Upper lobe of left lung (tissue), 6 donors: Measurements from ENCODE around the gene UNC13C. TPM values are rescaled to one million over a fixed set of nuclear protein-coding genes. Genes with fewer than 3 reads are reported as not detected.

Experiments
- ATAC-seq, 2 donors: fragments of 200-7000 bp; cut with Tn5 transposase; one replicate each; pipeline ENCODE4 v1.9.1; 2022; ENCODE audit warnings: mild to moderate bottlenecking in 2 of 2, moderate library complexity in 2 of 2; ENCODE audit not compliant: low FRiP score in 2 of 2
- DNase-seq, 2 donors: peaks; one replicate each; pipeline ENCODE4 v3.0.0-alpha.2; 2019 to 2020
- H3K27ac ChIP-seq, 4 donors: fragments of 200-600 bp; sonication (generic); one replicate each; pipeline ENCODE4 v1.5.1; 2016 to 2019
- H3K27me3 ChIP-seq, 4 donors: fragments of 200-600 bp; sonication (generic); one replicate each; pipeline ENCODE4 v1.5.1; 2017 to 2019
- H3K36me3 ChIP-seq, 4 donors: fragments of 200-600 bp; sonication (generic); one replicate each; pipeline ENCODE4 v1.5.1; 2016 to 2019
- H3K4me1 ChIP-seq, 4 donors: fragments of 200-600 bp; sonication (generic); one replicate each; pipeline ENCODE4 v1.5.1; 2018 to 2019
- H3K4me3 ChIP-seq, 4 donors: fragments of 200-600 bp; sonication (generic); one replicate each; pipeline ENCODE4 v1.5.1; 2017 to 2019; ENCODE audit warnings: mild to moderate bottlenecking in 2 of 4, moderate library complexity in 1 of 4
- H3K9me3 ChIP-seq, 4 donors: fragments of 200-600 bp; sonication (generic); one replicate each; pipeline ENCODE4 v1.5.1; 2018 to 2019
- EP300 ChIP-seq, 4 donors: sonication (generic); formaldehyde crosslinking; IDR thresholded peaks; one replicate each; pipeline ENCODE4 v1.5.1; 2017; ENCODE audit warnings: antibody characterized with exemption in 4 of 4, control low read depth in 2 of 4
- POLR2A ChIP-seq, 4 donors: fragments of 450-650 bp; IDR thresholded peaks; one replicate each; pipeline ENCODE4 v1.5.1; 2016 to 2017; ENCODE audit warnings: antibody characterized with exemption in 4 of 4, mild to moderate bottlenecking in 2 of 4
- POLR2AphosphoS5 ChIP-seq, 2 donors: sonication (generic); formaldehyde crosslinking; IDR thresholded peaks; one replicate each; pipeline ENCODE4 v1.5.1; 2017; ENCODE audit warnings: antibody characterized with exemption in 2 of 2
- WGBS, 2 donors: methylation state at CpG; one replicate each; pipeline ENCODE4 v1.1.5; 2017 to 2018; 5-methylcytosine and 5-hydroxymethylcytosine counted together
- total RNA-seq, 6 donors: library from RNA; depleted of rRNA in 4 of 6; stranded (reverse); fragments of >200 nt in 4 of 6; gene quantifications; one replicate each; pipeline versions ENCODE4 v1.1.0 to v1.2.1, GENCODE V29; 2016 to 2021
- TF ChIP-seq, protein P1 (sequence below), 6 experiments: fragments of 450-650 bp in 4 of 6; fragments of 200-600 bp in 2 of 6; sonication (generic) in 2 of 6; IDR thresholded peaks; one replicate each; pipeline ENCODE4 v1.5.1; 2016 to 2019; ENCODE audit warnings: antibody characterized with exemption in 6 of 6
- donor health status: DM: no; HTN: no; CAD: no; lungs with moderate emphysema.
- donor health status: DM: no; HTN: yes; CAD: no; lungs with severe emphysema.

UNC13C gene
- total RNA-seq, 6 donors from 2014 or later = 0.07 to 1.0 (median 0.34) TPM

DNA sequence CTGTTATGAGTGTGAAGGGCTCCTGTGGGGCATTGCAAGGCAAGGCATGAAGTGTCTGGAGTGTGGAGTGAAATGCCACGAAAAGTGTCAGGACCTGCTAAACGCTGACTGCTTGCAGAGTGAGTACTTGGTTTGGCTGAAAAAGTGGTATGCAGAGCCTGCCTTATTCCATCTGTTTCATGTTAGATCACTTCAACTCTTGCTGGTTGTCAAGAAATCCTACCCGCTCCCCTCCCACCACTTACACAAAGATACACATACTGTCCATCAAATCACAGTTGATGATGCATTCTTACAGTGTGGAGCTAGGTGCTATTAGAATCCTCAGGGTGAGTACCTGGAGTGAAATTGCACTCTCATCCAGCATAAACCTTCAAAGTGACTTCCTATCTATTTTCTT is 272.1 kb downstream of the UNC13C start:
- H3K4me1 ChIP-seq = no peaks in the 10 kb centered on the region
- DNase-seq (no peak), ATAC-seq (no peak)
- WGBS, 2 donors = 61 to 65% methylated on average over 3 of the region's 3 CpGs
- H3K4me3 ChIP-seq = no peak overlapping the region
- H3K27ac ChIP-seq = no peak overlapping the region
- TF ChIP-seq EP300 (IDR thresholded peaks at IDR 0.05) = no peak
- TF ChIP-seq, protein P1, sequence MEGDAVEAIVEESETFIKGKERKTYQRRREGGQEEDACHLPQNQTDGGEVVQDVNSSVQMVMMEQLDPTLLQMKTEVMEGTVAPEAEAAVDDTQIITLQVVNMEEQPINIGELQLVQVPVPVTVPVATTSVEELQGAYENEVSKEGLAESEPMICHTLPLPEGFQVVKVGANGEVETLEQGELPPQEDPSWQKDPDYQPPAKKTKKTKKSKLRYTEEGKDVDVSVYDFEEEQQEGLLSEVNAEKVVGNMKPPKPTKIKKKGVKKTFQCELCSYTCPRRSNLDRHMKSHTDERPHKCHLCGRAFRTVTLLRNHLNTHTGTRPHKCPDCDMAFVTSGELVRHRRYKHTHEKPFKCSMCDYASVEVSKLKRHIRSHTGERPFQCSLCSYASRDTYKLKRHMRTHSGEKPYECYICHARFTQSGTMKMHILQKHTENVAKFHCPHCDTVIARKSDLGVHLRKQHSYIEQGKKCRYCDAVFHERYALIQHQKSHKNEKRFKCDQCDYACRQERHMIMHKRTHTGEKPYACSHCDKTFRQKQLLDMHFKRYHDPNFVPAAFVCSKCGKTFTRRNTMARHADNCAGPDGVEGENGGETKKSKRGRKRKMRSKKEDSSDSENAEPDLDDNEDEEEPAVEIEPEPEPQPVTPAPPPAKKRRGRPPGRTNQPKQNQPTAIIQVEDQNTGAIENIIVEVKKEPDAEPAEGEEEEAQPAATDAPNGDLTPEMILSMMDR (IDR thresholded peaks at IDR 0.05) = no peak
- H3K36me3 ChIP-seq = no peaks in the 10 kb centered on the region
- no peaks in the 10 kb centered on the region for H3K27me3 ChIP-seq
- H3K9me3 ChIP-seq = no peaks in the 10 kb centered on the region

DNA sequence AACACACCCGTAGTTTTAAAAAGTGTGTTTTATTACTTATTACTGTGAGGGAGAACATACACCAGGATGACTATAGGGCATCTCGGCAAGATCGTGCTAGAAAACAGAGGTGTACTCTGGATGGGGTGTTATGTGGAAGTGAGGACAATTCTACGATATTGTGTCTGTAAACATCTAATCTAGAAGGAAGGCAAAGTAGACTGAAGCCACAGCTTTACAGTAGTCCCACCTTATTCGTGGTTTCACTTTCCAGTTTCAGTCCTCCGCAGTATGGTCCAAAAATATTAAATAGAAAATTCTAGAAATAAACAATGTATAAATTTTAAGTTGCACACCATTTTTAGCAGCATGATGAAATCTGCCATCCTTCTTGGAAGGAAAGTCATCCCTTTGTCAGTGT is 277.9 kb downstream of the UNC13C start:
- Histone ChIP-seq H3K27ac (no peak overlapping the region), H3K4me1 (no peaks in the 10 kb centered on the region), H3K36me3 (no peaks in the 10 kb centered on the region), H3K4me3 (no peak overlapping the region), H3K27me3 (no peaks in the 10 kb centered on the region), H3K9me3 (no peaks in the 10 kb centered on the region)
- no peak for ATAC-seq
- TF ChIP-seq, protein P1 (IDR thresholded peaks at IDR 0.05) = no peak
- TF ChIP-seq EP300 (IDR thresholded peaks at IDR 0.05) = no peak
- no peak for TF ChIP-seq POLR2A (IDR thresholded peaks at IDR 0.05)
- TF ChIP-seq POLR2AphosphoS5 (IDR thresholded peaks at IDR 0.05) = no peak
- WGBS, 2 donors = 91 to 94% methylated on average over 6 of the region's 6 CpGs
- no peak for DNase-seq

DNA sequence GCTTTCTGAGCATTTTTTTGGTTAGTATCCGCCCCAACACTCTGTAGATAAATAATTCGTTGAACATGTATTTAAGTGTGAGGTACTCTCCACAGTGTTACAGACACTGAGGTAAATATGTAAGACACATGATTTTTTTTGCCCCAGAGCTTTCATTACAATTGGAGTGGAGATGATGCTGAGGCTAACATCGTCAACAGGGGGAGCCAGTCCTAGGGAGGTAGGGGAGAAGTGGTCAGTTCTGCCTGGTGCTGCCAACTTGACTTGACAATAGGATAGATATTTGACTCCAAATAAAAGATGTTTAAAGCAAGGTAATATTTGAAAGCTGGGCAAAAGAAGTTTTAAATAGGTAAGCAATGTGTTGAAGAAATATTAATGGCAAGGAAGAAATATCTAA is 295.7 kb downstream of the UNC13C start:
- Histone ChIP-seq H3K4me1 (no peaks in the 10 kb centered on the region), H3K27me3 (no peaks in the 10 kb centered on the region), H3K36me3 (no peaks in the 10 kb centered on the region), H3K27ac (no peak overlapping the region), H3K4me3 (no peak overlapping the region), H3K9me3 (no peaks in the 10 kb centered on the region)
- 46 to 61% methylated on average over 3 of the region's 3 CpGs for WGBS, 2 donors
- DNase-seq = no peak
- TF ChIP-seq, protein P1 (IDR thresholded peaks at IDR 0.05) = no peak
- no peak for TF ChIP-seq POLR2AphosphoS5 (IDR thresholded peaks at IDR 0.05)
- TF ChIP-seq EP300 (IDR thresholded peaks at IDR 0.05) = no peak
- TF ChIP-seq POLR2A (IDR thresholded peaks at IDR 0.05) = no peak
- no peak for ATAC-seq

DNA sequence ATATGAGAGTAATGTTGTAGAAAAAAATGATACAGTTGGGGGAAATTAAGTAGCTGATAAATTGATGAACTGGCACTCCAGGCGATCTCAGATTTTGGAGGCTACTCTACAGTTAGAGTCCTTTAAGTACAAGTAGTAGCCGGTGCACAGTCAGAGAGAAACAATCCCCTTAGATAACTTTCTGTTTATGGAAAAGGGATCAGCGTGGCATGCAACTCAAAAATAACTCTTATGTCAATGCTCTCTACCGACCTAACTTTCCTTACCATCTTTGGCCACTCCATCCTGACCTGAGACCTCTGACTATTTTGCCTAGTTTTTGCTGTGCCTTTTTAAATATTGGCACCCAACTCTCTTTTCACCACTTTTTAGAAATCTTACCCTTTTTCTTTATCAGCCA is 299.6 kb downstream of the UNC13C start:
- H3K27ac ChIP-seq = no peak overlapping the region
- no peak overlapping the region for H3K4me3 ChIP-seq
- ATAC-seq (no peak), DNase-seq (no peak)
- TF ChIP-seq POLR2AphosphoS5 (IDR thresholded peaks at IDR 0.05) = no peak
- TF ChIP-seq, protein P1 (IDR thresholded peaks at IDR 0.05) = no peak
- TF ChIP-seq POLR2A (IDR thresholded peaks at IDR 0.05) = no peak
- no peak for TF ChIP-seq EP300 (IDR thresholded peaks at IDR 0.05)
- H3K4me1 ChIP-seq = no peaks in the 10 kb centered on the region
- 74 to 81% methylated on average over 4 of the region's 4 CpGs for WGBS, 2 donors
- no peaks in the 10 kb centered on the region for H3K36me3 ChIP-seq
- no peaks in the 10 kb centered on the region for H3K9me3 ChIP-seq
- H3K27me3 ChIP-seq = no peaks in the 10 kb centered on the region

DNA sequence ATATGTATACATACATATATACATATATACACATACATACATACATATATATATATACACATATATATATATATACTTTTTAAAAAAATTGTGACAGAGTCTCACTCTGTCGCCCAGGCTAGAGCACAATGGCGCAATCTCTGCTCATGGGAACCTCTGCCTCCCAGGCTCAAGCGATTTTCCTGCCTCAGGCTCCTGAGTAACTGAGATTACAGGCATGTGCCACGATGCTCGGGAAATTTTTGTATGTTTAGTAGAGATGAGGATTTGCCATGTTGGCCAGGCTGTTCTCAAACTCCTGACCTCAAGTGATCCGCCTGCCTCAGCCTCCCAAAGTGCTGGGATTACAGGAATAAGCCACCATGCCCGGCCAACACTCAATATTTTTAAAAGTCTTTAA is 302.5 kb downstream of the UNC13C start:
- TF ChIP-seq EP300 (IDR thresholded peaks at IDR 0.05) (no peak), POLR2AphosphoS5 (IDR thresholded peaks at IDR 0.05) (no peak), POLR2A (IDR thresholded peaks at IDR 0.05) (no peak)
- TF ChIP-seq, protein P1 (IDR thresholded peaks at IDR 0.05) = no peak
- ATAC-seq = no peak
- Histone ChIP-seq H3K27me3 (no peaks in the 10 kb centered on the region), H3K9me3 (no peaks in the 10 kb centered on the region), H3K27ac (no peak overlapping the region), H3K36me3 (no peaks in the 10 kb centered on the region), H3K4me3 (no peak overlapping the region), H3K4me1 (no peaks in the 10 kb centered on the region)
- WGBS, 2 donors = 92 to 93% methylated on average over 7 of the region's 7 CpGs
- no peak for DNase-seq
